Cortex of kidney (tissue), 1 donor: ENCODE data around the gene LNX1.

Experiments used
- DNase-seq: peaks from one replicate; lab custom pipeline; 2025; lab: John Stamatoyannopoulos, UW

LNX1 gene

DNA sequence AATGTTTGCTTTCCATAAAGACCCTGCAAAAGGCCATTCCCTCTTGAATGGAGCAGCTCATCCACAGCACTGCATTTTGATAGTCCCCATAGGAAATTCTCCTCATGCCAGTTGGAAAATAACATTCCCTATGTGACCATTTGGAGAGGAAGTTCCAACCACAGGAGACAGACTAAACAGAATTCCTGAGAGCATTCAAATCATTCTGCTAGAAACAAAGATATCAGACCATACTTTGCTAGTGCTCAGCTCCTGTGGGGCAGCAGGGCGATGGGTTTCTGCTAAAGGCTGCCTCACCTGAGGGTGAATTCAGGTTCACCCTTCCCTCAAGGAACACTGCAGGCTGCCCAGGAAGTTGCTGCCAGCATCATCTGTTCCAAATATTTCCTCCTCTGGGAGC lies 58.8 kb downstream of the LNX1 start:
- no peak for DNase-seq

DNA sequence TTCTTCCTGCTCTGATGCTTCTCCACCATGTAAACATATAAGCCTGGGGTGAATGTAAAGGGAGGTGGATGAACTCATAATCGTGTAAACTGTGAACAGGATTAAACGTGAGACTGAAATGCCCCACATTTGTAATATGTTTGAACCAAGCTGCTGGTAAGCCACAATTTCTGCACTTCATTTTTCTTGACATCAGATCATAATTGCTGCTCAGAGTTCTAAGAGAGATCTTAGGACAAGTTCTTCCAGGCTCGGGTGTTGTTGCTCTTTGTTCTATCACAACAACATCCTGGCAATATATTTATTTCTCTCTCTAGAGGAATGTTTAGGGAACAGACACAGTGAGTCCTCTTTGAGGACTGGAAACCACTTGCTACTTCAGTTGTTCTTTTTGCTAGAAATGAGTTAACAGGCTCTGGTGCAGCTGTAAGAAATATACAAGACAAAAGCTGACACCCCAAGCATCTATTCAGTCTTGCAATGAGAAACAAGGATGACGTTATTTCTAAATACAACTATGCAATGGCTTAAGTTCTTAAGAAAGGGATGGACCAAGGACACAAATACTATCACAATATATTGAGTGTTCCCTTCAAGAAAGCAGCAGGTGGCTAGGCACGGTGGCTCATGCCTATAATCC lies 59.6 kb downstream of the LNX1 start:
- DNase-seq: no peak

DNA sequence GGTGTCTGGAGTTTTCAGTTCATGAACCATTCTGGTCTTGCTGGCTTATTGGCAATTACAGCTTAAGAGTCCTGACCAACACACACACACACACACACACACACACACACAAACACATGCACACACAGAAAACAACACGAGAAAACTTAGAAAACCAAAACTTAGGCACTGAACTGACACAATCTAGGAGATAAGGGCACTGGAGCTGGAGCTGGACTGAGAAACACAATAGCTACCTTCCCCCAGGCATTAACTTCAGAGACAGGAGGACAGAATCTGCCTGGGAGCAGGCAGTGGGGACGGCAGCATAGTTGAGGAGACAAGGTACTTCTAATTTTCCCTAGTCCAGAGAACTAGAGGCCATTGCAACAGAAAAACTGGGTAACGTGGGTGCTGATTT lies 62.3 kb downstream of the LNX1 start:
- DNase-seq: no peak

DNA sequence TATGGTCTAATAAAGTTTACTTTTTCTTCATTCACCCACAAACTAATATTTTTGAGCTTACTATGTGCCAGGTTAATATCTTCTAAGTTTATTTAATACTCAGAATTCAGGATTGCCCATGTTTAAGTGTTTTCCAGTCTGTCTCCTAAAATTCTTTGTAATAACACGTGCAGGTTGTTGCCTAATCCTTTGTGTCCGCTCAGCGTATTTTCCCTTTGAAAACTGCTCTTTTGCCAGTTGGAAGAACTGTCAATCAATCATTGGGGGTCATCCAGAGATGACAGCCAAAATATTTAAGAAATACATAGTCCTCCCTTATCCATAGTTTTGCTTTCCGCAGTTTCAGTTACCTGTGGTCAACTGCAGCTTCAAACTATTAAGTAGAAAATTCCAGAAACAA lies 63.4 kb downstream of the LNX1 start:
- DNase-seq: no peak

DNA sequence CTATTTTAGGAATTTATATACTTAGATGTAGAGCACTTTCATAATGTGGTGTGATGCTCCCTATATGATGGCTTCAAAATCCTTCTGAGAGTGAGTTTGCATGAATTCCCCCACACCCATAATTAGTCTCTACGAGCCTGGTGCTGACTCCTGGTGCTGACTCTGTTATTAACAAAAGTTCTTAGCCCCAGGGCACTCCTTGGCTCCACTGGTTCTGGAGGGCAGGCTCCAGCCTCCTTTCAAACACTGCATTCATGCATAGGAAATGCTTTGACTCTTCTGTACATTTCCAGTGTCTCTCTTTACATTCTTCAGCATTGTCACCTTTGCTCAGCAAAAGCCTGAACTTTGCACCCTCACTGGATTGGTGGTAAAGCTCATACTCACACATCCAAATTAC lies 64.0 kb downstream of the LNX1 start:
- no peak for DNase-seq

DNA sequence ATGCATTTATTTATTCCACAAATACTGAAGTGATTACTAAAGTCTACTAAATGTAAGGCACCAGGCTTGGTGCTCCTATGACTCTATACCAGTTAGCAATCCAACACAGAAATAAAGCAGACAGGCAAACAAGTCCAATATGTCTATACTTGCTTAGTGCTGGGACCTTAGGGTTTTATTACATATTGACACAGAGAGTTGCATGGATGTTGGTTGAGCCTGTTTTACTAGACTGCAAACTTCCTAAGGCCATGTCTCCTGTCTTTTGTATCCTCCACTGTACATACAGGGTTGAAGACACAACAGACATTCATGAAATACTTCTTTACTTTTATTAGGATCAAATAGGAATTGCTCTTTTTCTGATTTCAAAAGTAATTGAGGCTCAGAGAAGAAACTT lies 69.0 kb downstream of the LNX1 start:
- no peak for DNase-seq

DNA sequence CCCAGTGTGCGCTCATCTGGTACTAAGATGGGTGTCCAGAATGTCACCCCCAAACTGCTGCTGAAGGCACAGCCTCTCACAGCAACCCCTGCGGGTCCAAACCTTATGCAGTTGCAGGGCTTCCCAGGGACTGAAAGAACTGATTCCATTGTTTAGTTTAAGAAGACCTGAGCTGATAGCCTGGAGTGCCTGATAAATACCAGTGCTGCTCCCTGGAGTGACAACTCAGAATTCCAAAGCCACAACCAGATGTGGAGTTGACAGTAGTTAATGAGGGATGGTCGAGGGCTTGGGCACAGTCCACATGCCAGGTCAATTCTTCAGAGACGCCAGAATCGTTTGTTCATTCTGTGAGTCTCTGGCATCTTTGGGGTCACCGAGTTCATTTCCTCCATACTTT lies 71.2 kb downstream of the LNX1 start:
- no peak for DNase-seq

DNA sequence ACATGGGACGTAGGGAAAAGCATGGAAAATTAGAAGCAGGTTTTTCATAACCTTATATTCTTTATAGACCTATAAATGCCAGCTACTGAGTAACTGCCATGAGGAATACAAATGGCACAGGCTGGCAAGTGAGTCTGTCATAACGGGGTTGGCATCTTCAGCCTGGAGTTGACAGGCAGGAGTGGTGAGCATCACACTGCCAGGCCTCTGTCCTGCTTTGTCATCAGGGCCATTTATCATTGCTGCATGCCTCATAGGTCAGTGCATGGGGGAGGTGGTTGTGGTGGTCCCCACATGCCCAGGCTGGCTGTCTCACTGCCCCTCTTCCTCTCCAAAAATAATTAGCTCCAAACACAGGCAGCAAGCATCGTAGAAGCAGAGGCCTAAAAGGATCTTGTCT lies 72.5 kb downstream of the LNX1 start:
- DNase-seq: no peak

DNA sequence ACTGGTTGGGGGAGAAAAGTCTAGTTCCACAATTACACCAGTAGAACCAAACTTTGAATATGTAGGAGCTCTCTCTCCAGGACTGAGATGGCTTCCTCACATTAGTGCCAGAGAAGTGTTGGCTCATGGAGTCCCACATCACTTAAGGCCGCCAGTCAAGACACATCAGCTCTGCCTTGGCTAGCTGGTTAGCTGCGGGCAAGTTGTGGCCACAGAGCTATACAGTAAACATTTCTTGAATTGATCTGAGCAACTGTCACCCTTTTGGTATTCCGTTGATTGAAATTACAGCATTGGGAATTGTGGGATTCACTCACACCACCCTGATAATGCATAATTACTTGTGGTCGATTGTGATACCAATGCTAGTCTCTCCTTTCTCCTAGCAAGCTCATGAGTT lies 76.2 kb downstream of the LNX1 start:
- no peak for DNase-seq

DNA sequence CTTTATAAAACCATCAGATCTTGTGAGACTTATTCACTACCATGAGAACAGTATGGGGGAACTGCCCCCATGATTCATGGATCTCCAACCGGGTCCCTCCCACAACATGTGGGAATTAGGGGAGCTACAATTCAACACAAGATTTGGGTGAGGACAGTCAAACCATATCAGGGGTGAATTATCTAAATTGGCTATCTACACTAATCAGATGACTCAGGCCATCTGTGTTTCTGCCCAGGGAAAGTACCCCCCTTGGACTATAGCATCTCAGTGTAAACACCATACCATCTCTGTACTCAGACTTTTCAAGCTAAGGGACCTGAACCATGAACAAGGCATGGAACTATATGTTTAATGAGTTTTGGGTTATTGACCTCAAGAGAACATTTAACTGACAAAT lies 76.8 kb downstream of the LNX1 start:
- DNase-seq: no peak

DNA sequence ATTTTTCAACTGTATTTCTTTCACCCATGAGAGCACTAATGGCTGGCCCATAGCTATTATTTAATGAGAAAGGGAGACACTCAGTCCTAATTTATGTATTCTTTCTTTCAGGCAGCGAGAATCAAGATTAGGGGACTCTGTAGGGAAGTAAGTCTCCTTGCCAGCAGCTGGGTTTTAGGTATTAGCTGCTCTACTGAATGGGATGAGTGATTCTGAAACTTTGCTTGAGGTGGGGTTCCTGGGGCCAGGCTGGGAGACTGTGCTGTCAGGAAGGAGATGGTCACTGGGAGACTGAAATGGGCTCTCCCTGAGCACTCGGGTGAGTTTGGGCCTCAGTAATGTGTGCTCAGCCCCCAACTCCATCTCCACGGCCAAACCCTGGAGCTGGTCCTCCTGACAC lies 78.7 kb downstream of the LNX1 start:
- DNase-seq: no peak

DNA sequence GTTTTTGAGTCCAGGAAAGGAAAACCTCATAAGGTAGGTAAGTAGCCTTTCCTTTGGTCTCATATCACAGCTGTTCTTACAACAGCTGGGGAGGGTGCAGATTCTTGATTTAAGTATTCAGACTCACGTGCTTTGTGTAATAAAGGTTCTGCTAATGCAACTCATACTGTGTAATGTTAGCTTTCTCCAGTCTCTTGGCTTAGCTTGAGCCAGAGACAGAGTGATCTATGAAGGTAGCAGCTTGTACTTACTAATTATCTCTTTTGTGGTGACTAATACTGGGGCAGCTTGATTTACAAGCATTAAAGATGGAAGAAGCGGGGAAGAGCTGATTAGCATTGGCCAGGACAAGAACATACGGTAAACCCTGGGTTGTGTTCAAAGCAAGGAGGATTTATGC lies 80.3 kb downstream of the LNX1 start:
- no peak for DNase-seq

DNA sequence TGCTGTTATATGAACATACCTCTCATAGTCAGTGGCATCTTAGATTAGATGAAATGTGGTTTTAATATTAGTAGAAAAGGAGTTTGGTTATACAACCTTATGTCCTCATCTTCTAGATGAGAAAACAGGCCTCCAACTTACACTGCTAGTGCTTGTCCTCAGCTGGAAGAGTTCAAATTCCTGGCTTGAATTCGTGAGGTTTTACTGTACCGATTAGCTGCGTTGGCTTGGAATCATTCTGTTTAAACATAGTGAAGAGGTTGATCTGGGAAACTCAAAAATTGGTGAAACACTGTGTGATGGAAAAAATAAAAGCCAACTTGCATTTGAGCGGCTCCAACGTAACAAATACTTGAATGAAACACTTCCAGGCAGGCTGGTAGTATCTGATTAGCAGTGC lies 81.0 kb downstream of the LNX1 start:
- DNase-seq: no peak

DNA sequence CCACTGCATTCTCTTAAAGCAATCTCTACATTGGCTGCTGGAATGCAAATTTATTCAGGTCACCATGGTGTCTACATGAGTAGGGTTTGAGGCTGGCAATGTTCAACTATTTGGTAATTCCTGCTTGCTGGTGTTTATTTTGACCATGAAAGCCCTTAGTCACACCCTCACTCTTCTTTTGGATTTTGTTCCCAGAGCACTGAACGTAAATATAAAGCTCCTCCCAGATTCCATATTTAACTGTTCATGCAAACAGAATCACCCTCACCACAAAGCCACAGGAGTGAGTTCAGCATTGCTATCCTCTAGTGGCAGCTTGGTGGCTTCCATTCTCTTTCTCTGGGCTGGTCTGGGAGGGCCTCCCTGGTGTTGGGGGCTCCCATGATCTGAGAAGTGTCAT lies 82.8 kb downstream of the LNX1 start:
- no peak for DNase-seq

DNA sequence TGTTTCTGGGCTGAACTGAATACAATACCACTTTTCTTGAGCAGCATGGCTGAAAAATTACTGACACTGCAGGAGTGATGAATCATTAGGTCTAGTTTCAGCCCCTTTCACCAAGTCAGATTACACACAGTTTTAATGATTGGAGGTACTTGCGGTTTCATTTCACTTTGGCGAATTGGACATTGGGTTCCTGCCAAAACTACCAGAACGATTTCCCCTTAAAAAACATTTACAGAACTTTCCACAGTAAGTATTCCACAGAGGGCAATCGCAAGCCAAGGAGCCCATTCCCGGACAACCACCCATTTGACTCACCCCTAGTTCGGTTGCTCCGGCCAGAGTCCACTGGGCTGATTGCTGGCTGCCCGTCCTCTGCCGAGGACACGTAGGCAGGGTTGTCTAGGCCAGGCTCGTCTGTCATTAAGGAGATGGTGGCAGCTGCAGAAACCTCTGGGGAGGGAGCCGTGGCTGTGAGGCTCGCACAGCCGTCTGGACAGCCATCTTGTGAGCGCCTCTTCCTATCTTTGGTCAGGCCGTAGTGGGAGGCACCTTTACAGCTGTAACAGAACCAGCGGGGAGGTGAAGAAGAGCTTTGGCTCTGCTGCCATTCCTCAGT lies 83.5 kb downstream of the LNX1 start:
- no peak for DNase-seq

DNA sequence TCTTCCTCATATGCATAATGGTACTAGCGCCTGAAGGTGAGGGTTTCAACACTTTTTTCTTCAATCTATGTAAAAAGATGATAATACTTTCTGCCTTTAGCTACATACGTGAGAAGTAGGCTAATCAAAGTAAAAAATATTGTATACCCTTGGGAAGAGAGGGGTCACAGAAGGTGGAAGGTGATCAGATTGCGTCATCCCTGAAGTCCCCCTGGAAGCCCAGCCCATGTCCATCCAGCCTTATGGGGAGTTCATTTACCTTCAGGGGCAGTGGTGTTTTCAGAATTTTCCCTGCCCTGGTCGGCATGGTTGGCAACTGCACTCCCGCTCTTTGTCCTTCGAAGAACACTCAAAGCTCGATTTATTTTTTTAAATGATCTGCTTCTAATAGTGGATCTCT lies 84.2 kb downstream of the LNX1 start:
- no peak for DNase-seq

DNA sequence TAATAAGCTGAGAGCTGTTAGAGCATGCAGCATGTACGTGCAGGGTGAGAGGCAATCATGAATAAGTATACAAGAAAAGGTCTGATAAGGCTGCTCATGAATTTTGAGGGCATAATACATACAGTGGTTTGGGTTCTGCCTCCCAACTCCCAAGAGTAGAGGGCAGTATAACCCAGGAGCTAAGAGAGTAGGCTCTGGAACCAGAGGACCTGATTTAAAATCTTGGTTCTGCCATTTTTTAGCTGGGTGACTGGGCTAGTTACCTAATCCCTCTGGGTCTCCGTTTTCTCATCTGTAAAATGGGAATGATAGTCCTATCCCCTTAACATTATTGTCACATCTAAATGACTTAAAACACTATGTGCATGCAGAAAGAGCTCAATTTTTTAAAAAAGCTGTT lies 85.3 kb downstream of the LNX1 start:
- no peak for DNase-seq

DNA sequence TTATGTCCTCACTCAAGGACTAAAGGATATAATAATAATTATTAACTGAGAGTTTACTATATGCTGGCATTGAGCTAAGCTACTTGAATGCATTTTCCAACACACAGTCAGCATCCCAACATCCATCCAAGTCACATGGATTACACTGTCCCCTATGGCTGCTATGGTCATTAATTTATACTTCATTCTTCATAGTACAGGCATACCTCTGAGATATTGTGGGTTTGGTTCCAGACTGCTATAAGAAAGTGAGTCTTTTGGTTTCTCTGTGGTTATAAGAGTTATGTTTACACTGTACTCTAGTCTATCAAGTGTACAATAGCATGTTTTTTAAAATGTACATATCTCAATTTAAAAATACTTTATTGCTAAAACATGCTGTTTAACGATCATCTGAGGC lies 89.2 kb downstream of the LNX1 start:
- DNase-seq: no peak

DNA sequence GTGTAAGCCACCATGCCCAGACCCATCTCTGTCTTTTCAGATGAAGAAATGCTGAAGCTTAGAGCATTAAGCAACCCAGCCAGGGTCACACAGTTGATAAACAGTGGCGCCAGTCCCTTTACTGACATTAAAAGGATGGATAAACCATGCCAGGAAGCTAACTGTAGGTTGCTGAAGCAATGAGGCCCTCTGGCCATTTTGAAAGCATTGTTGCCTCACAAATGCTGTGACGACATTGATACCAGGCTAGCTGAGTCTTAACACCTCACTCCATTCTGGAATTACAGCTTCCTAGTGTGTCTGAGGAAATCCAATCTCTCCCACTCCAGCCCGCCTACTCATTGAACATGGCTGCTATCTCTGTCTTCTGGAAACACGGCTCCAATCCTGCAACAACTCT lies 89.7 kb downstream of the LNX1 start:
- no peak for DNase-seq

DNA sequence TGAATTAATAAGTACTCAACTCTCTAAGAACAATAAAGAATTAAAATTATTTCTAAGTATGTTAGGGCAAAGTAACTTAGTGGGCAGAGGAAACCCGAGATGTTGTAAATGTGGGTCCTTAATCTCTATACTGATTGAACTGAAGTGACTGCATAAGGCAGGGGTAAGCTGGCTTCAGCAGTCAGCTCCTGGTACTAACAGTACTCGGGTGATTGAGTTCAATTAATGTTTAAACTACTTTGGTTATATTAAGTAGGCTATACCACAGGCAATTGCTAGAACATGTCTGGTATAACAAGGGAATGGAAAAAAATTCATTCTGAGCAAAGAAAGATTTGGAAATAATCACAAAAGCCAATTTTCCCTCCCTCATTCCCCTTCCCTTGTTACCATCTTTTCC lies 90.7 kb downstream of the LNX1 start:
- no peak for DNase-seq

DNA sequence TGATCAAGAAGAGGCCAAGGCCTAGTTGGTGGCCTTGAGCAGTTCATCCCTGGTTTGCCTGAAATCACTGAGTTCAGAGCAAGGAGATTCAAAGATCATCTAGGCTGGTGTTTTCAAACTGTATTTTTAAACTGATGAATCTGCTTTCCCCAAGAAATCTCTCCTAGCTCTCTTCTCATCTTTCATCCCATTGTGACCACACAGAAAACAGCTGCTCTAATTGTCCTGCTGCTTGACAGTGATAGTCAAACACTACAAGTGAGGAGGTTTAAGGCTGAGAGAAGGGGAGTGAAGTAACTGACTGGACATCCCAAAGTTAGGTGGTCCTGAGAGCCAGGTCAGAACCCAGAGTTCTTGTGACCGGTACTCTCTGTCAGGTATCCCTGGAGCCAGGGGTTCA lies 91.5 kb downstream of the LNX1 start:
- DNase-seq: no peak

DNA sequence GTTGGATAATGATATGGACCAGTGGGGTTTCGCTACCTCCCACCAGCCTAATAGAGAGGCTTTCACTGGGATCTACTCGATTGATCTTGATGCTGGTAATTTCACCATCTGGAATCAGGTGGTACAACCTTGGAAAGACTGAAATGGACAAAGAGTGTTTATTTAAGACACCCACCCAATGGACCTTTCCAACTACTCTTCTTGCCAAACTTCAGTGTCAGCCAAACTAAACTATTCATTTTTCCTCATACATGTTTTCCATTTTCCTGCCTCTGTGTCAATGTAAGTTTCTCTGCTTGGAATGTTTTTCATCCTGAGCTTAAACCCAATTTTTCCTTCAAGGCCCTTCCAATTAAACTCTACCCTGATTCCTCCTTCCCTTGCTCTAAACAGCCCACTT lies 92.6 kb downstream of the LNX1 start:
- DNase-seq: no peak

DNA sequence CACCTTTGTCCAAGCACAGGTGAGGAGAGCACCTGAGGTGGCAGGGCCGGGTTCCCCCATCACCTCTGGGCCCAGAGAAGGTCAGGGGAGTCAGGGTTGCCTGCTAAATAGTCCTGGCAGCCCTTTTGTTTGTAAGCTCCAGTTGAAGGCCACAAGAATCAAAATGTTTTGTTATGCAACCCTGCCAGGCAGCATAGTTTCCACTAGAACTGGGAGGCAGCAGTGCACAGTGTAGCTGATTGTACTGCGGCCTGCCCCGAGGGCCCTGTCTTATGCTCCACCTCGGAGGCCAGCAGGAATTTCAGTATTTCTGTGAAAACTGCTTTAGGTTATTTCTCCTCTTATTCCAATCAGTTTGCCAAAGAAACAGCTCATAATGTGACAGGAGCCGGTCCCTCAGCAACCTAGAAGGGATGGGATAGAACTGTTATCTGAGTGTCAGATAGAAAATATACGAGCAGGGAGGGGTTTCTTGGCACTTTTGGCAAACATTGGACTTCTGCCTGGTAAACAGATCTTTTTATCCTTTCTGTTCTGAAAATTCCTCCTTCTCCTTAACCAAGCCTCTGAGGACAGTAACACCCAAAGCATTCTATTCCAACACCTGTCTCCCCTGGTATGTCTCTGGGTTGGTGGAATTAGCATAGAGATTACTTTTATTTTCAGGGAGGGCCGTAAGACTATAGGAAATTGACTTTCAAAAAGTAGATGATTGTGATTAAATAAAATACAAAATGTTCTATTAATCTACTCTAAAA lies 93.6 kb downstream of the LNX1 start:
- DNase-seq: no peak

DNA sequence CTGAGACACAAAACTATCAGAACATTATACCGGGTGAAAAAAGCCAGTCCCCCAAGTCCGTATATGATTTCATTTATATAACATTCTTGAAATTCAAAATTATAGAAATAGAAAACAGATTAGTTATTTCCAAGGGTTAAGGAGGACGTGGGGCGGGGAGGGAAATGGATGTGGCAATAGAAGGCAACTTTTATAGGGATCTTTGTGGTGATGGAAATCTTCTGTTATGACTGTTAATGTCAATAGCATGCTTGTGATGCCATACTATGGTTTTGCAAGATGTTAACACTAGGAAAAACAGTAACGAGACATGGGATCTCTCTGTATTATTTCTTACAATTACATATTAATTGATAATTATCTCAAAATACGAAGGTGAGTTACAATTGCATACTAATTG lies 96.4 kb downstream of the LNX1 start:
- no peak for DNase-seq
